Measurements from ENCODE around the gene RASGEF1C.

Gene RASGEF1C

DNA sequence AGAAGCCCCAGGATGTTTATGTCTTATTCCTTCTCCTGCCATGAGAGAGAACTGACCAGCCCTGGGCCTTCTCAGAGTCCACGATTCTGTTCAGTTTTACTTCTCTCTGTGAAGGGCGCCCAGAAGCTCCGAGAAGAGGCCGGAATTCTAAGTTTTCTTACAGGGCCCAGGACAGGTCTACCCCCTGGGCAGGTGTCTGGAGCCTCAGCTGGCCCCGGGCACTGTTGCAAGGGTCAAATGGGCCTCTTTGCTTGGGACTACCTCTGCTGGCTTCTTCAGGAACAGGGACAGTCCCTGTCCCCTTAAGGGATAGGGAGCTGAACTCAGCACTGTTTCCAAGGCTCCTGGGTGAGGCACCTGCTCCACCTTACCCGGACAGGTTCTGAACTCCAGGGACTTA, 55.0 kb downstream of the RASGEF1C start:
- H3K36me3 ChIP-seq: no peaks in the 10 kb centered on the region
- no peak overlapping the region for H3K4me3 ChIP-seq (ENCODE audit: low read depth, low read length)
- DNase-seq: no peak
- TF ChIP-seq, protein P1, sequence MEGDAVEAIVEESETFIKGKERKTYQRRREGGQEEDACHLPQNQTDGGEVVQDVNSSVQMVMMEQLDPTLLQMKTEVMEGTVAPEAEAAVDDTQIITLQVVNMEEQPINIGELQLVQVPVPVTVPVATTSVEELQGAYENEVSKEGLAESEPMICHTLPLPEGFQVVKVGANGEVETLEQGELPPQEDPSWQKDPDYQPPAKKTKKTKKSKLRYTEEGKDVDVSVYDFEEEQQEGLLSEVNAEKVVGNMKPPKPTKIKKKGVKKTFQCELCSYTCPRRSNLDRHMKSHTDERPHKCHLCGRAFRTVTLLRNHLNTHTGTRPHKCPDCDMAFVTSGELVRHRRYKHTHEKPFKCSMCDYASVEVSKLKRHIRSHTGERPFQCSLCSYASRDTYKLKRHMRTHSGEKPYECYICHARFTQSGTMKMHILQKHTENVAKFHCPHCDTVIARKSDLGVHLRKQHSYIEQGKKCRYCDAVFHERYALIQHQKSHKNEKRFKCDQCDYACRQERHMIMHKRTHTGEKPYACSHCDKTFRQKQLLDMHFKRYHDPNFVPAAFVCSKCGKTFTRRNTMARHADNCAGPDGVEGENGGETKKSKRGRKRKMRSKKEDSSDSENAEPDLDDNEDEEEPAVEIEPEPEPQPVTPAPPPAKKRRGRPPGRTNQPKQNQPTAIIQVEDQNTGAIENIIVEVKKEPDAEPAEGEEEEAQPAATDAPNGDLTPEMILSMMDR (IDR thresholded peaks at IDR 0.05; ENCODE audit: low read depth, low read length): no peak
- H3K27me3 ChIP-seq (ENCODE audit: insufficient read depth, low read depth, severe bottlenecking): no peaks in the 10 kb centered on the region
- H3K9me3 ChIP-seq (ENCODE audit: severe bottlenecking): no peaks in the 10 kb centered on the region
- no peak overlapping the region for H3K27ac ChIP-seq

DNA sequence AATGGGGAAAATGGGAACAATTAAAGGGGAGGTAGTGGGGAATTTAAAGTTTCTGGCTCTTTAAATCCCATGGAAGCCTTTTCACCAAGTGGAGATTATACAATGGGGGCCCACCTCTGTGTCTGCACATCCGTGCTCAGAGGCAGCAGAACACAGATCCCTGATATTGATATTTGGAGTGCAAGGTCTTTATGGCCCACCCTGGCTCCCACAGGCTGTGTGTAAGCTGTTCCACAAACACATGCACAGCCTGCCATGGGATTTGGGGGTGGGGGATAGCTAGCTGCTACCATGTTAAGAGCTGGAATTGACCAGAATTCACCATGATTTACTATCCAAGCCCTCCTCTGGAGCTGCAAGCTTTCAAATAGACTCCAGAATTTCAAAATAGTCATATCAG, 55.9 kb downstream of the RASGEF1C start:
- DNase-seq: no peak
- H3K9me3 ChIP-seq (ENCODE audit: severe bottlenecking): no peaks in the 10 kb centered on the region
- TF ChIP-seq, protein P1 (IDR thresholded peaks at IDR 0.05; ENCODE audit: low read depth, low read length): no peak
- H3K4me3 ChIP-seq (ENCODE audit: low read depth, low read length): no peak overlapping the region
- H3K27me3 ChIP-seq (ENCODE audit: insufficient read depth, low read depth, severe bottlenecking): no peaks in the 10 kb centered on the region
- no peaks in the 10 kb centered on the region for H3K36me3 ChIP-seq
- no peak overlapping the region for H3K27ac ChIP-seq

DNA sequence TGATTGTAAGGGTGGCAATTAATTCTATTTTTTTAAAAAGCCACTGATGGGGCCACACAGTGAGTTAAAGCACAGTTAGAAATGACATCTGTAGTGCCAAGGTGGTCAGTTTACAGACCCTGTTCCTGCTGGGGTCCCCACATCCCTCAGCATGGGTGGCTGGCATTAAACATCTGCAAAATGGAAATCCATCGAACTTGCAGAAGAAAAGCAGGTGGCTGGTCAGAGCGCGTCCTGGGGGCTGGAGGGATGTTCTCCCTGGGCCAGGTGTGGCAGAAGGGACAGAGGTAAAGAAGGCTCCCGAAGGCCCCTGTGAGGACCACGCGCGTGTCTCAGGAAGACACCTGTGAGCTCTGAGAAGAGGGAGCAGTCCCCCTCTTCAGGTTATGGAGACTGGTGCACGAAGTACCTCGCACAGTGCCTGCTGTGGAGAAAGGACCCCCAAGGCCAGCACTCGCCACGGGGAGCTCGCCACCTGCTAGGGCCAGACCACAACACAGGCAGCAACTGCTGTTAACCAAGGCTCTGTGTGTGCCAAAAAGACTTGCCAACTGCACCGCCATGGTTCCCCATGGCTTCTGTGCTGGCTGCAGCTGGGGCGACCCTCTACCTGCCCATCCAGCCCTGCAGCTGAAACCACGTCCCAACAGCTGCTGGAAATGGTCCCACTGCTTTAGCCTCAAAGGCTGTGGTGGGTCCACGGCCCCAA, 65.2 kb downstream of the RASGEF1C start:
- no peak for DNase-seq
- H3K27ac ChIP-seq: no peak overlapping the region
- H3K36me3 ChIP-seq: no peaks in the 10 kb centered on the region
- TF ChIP-seq, protein P1 (IDR thresholded peaks at IDR 0.05; ENCODE audit: low read depth, low read length): no peak
- H3K4me3 ChIP-seq (ENCODE audit: low read depth, low read length): no peak overlapping the region
- H3K27me3 ChIP-seq (ENCODE audit: insufficient read depth, low read depth, severe bottlenecking): no peaks in the 10 kb centered on the region
- H3K9me3 ChIP-seq (ENCODE audit: severe bottlenecking): no peaks in the 10 kb centered on the region

DNA sequence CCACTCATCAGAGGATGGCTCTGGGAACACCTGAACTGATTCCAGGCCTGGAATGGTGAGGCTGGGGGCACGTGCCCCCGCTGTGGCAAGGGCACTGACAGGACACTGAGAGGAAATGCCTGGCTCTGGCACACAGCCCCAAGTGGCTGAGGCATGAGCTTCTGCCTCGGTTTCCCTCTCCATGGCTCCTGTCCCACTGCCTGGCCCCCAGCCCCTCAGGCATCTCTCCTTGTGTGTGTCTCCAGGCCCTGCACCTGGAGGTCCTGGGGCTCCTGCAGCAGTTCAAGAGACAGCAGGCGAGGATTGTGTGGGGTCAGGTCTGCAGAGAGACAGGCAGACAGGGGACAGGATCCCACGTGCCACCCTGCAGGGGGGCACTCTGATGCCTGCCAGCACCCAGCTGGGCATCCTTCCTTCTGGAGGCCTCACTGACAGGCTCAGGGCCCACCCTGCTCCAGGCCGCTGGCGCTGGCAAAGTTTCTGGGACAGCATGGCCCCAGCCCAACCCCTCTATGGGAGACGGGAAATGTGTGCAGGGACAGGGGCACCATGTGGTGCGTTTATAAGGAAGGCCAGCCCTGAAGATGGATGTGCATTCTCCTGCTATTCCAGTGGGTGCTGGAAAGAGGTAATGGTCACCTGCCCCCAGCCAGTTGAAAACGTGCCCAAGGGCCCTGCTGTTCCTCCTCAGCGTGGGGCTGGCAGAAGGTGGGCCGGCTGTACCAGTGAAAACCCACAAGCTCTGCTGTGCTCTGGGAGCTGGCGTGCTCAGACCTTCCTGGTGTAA, 66.0 kb downstream of the RASGEF1C start:
- Histone ChIP-seq H3K36me3 (no peaks in the 10 kb centered on the region), H3K27ac (no peak overlapping the region), H3K9me3 (ENCODE audit: severe bottlenecking) (no peaks in the 10 kb centered on the region), H3K4me3 (ENCODE audit: low read depth, low read length) (no peak overlapping the region), H3K27me3 (ENCODE audit: insufficient read depth, low read depth, severe bottlenecking) (no peaks in the 10 kb centered on the region)
- TF ChIP-seq, protein P1 (IDR thresholded peaks at IDR 0.05; ENCODE audit: low read depth, low read length): no peak
- DNase-seq: no peak

DNA sequence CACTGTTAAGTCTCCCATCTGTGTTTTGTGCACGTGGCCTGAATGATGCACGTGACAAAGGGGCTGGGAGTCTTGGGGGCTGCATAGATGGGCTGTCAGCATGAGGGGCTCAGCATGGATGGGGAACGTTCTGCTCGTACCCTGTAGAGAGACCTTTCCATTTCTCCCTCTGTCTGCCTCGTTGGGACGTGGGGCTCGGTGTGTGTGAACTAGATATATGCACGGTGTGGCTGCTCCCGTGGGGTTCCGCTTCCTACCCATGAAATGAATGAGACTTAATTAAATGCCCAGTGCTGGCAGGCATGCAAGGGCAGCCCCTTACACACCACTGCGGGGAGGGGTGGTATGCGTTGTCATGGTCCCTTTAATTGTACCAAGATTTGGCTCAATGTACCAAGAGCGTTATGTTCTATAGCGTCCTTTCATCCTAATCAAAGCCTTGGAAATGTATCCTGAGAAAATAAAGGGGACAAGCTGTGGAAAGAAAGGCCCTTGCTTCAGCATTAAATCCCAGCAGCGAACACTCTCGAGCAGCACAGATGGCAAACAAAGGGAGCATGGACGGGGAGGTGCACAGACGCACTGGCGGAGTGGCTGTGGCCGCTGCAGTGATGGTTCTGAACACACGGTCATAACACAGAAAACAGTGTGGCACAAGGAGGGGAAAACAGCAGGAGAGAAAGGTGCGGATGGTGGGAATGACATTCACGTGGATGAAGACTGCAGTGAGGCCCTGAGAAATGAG, 66.8 kb downstream of the RASGEF1C start:
- TF ChIP-seq, protein P1 (IDR thresholded peaks at IDR 0.05; ENCODE audit: low read depth, low read length): no peak
- Histone ChIP-seq H3K27ac (no peak overlapping the region), H3K27me3 (ENCODE audit: insufficient read depth, low read depth, severe bottlenecking) (no peaks in the 10 kb centered on the region), H3K9me3 (ENCODE audit: severe bottlenecking) (no peaks in the 10 kb centered on the region), H3K4me3 (ENCODE audit: low read depth, low read length) (no peak overlapping the region), H3K36me3 (no peaks in the 10 kb centered on the region)
- no peak for DNase-seq

Data from WERI-Rb-1 (cell line).